ENCODE results near the gene ONECUT2. TPM values are rescaled to one million over a fixed set of nuclear protein-coding genes. Genes with fewer than 3 reads are reported as not detected.

Gene ONECUT2
- total and polyA plus RNA-seq, 2 experiments from 2014 or later, result 0.82 to 1.7 TPM

DNA sequence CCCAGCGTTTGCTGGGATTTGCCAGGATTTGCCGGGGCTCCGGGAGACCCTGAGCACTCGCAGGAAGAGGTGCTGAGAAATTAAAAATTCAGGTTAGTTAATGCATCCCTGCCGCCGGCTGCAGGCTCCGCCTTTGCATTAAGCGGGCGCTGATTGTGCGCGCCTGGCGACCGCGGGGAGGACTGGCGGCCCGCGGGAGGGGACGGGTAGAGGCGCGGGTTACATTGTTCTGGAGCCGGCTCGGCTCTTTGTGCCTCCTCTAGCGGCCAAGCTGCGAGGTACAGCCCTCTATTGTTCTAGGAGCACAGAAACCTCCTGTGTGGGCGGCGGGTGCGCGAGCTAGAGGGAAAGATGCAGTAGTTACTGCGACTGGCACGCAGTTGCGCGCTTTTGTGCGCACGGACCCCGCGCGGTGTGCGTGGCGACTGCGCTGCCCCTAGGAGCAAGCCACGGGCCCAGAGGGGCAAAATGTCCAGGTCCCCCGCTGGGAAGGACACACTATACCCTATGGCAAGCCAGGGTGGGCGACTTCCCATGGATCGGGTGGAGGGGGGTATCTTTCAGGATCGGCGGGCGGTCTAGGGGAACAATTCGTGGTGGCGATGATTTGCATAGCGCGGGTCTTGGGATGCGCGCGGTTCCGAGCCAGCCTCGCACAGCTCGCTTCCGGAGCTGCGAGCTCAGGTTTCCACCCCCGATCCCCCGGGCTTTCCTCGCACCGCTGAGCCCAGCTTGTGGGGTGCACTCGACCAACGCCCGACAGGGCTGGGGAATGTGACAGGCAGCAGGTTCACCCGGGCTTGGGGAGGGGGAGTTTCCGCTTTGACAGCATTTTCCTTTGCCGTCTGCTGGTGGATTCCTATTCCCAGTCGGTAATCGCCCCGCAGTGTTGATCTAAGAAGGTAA is 2.8 kb downstream of the ONECUT2 start (continued):
- TF ChIP-seq, protein P1, sequence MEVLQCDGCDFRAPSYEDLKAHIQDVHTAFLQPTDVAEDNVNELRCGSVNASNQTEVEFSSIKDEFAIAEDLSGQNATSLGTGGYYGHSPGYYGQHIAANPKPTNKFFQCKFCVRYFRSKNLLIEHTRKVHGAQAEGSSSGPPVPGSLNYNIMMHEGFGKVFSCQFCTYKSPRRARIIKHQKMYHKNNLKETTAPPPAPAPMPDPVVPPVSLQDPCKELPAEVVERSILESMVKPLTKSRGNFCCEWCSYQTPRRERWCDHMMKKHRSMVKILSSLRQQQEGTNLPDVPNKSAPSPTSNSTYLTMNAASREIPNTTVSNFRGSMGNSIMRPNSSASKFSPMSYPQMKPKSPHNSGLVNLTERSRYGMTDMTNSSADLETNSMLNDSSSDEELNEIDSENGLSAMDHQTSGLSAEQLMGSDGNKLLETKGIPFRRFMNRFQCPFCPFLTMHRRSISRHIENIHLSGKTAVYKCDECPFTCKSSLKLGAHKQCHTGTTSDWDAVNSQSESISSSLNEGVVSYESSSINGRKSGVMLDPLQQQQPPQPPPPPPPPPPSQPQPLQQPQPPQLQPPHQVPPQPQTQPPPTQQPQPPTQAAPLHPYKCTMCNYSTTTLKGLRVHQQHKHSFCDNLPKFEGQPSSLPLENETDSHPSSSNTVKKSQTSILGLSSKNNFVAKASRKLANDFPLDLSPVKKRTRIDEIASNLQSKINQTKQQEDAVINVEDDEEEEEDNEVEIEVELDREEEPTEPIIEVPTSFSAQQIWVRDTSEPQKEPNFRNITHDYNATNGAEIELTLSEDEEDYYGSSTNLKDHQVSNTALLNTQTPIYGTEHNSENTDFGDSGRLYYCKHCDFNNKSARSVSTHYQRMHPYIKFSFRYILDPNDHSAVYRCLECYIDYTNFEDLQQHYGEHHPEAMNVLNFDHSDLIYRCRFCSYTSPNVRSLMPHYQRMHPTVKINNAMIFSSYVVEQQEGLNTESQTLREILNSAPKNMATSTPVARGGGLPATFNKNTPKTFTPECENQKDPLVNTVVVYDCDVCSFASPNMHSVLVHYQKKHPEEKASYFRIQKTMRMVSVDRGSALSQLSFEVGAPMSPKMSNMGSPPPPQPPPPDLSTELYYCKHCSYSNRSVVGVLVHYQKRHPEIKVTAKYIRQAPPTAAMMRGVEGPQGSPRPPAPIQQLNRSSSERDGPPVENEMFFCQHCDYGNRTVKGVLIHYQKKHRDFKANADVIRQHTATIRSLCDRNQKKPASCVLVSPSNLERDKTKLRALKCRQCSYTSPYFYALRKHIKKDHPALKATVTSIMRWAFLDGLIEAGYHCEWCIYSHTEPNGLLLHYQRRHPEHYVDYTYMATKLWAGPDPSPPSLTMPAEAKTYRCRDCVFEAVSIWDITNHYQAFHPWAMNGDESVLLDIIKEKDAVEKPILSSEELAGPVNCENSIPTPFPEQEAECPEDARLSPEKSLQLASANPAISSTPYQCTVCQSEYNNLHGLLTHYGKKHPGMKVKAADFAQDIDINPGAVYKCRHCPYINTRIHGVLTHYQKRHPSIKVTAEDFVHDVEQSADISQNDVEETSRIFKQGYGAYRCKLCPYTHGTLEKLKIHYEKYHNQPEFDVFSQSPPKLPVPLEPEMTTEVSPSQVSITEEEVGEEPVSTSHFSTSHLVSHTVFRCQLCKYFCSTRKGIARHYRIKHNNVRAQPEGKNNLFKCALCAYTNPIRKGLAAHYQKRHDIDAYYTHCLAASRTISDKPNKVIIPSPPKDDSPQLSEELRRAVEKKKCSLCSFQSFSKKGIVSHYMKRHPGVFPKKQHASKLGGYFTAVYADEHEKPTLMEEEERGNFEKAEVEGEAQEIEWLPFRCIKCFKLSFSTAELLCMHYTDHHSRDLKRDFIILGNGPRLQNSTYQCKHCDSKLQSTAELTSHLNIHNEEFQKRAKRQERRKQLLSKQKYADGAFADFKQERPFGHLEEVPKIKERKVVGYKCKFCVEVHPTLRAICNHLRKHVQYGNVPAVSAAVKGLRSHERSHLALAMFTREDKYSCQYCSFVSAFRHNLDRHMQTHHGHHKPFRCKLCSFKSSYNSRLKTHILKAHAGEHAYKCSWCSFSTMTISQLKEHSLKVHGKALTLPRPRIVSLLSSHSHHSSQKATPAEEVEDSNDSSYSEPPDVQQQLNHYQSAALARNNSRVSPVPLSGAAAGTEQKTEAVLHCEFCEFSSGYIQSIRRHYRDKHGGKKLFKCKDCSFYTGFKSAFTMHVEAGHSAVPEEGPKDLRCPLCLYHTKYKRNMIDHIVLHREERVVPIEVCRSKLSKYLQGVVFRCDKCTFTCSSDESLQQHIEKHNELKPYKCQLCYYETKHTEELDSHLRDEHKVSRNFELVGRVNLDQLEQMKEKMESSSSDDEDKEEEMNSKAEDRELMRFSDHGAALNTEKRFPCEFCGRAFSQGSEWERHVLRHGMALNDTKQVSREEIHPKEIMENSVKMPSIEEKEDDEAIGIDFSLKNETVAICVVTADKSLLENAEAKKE (CRISPR knock-in tag; IDR thresholded peaks at IDR 0.05), result no peak
- TF ChIP-seq, protein P2, sequence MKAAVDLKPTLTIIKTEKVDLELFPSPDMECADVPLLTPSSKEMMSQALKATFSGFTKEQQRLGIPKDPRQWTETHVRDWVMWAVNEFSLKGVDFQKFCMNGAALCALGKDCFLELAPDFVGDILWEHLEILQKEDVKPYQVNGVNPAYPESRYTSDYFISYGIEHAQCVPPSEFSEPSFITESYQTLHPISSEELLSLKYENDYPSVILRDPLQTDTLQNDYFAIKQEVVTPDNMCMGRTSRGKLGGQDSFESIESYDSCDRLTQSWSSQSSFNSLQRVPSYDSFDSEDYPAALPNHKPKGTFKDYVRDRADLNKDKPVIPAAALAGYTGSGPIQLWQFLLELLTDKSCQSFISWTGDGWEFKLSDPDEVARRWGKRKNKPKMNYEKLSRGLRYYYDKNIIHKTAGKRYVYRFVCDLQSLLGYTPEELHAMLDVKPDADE (IDR thresholded peaks at IDR 0.05), result no peak; the same call in 1 of the 2 replicates
- no peak for TF ChIP-seq EZH2phosphoT487 (IDR thresholded peaks at IDR 0.05; ENCODE audit: unreplicated experiment)
- TF ChIP-seq, protein P3, sequence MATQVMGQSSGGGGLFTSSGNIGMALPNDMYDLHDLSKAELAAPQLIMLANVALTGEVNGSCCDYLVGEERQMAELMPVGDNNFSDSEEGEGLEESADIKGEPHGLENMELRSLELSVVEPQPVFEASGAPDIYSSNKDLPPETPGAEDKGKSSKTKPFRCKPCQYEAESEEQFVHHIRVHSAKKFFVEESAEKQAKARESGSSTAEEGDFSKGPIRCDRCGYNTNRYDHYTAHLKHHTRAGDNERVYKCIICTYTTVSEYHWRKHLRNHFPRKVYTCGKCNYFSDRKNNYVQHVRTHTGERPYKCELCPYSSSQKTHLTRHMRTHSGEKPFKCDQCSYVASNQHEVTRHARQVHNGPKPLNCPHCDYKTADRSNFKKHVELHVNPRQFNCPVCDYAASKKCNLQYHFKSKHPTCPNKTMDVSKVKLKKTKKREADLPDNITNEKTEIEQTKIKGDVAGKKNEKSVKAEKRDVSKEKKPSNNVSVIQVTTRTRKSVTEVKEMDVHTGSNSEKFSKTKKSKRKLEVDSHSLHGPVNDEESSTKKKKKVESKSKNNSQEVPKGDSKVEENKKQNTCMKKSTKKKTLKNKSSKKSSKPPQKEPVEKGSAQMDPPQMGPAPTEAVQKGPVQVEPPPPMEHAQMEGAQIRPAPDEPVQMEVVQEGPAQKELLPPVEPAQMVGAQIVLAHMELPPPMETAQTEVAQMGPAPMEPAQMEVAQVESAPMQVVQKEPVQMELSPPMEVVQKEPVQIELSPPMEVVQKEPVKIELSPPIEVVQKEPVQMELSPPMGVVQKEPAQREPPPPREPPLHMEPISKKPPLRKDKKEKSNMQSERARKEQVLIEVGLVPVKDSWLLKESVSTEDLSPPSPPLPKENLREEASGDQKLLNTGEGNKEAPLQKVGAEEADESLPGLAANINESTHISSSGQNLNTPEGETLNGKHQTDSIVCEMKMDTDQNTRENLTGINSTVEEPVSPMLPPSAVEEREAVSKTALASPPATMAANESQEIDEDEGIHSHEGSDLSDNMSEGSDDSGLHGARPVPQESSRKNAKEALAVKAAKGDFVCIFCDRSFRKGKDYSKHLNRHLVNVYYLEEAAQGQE (IDR thresholded peaks at IDR 0.05; ENCODE audit: unreplicated experiment), result no peak
